Measurements from ENCODE around the gene XXYLT1. TPM values are rescaled to one million over a fixed set of nuclear protein-coding genes. Genes with fewer than 3 reads are reported as not detected.
A peak's percentile ranks its signal among the peaks of the same experiment; 100 is the strongest.

Gene XXYLT1
- total RNA-seq, 3 donors from 2014 or later = 7.2 to 13.0 (median 10.8) TPM

DNA sequence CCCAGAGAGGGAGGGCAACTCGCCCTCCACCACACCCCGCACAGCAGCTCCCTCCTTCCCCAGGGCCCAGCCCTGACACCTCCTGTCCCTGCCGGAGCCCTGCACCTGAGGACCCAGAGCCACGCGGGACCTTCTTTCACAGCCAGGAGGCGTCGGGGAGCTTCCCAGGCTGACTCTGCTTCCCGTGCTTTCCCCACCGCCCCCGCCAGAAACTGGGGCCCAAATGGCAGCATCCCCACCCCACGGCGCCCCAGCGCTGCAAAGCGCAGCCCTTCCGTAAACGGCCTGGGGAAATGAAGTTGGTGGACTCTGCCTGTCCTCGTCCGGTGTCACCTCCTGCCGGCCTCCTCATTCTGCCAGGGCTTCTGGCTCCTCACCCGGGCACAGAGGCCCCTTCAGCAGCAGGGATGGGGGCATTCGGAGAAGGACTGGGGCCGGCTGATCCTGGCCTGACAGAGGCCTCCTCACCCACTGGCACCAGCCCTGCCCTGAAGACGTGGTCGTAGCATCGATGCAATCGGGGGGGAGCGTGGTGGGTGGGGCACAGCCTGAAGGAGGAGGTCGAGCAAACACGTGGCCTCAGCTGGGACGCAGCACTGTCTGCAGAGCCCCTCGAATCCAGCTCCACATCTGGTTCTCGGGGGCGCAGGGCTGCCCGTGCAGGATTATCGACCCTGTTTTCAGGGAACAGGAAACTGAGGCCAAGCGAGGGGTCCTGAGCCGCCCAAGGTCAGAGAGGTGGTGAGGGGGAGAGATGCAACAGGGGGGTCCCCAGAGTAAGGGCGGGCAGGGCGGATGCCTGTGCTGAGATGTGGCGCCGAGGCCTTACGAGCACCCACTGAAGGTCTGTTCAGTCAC is 235.4 kb downstream of the XXYLT1 start:
- Histone ChIP-seq H3K27ac (no peak overlapping the region), H3K4me3 (peak overlapping the region in 1 of 3 donors; percentile 19), H3K27me3 (no peaks in the 10 kb centered on the region), H3K4me1 (peaks cover 0 to 5% of the 10 kb centered on the region in 2 donors), H3K9me3 (no peaks in the 10 kb centered on the region), H3K36me3 (no peaks in the 10 kb centered on the region)
- intact Hi-C loops (cut with DNase I; ENCODE audit: low total_unique reads) = no loop called here
- peak in 1 of 2 donors; percentile 49 for DNase-seq (ENCODE audit: low spot score in 2 of 2)
- TF ChIP-seq, protein P1, sequence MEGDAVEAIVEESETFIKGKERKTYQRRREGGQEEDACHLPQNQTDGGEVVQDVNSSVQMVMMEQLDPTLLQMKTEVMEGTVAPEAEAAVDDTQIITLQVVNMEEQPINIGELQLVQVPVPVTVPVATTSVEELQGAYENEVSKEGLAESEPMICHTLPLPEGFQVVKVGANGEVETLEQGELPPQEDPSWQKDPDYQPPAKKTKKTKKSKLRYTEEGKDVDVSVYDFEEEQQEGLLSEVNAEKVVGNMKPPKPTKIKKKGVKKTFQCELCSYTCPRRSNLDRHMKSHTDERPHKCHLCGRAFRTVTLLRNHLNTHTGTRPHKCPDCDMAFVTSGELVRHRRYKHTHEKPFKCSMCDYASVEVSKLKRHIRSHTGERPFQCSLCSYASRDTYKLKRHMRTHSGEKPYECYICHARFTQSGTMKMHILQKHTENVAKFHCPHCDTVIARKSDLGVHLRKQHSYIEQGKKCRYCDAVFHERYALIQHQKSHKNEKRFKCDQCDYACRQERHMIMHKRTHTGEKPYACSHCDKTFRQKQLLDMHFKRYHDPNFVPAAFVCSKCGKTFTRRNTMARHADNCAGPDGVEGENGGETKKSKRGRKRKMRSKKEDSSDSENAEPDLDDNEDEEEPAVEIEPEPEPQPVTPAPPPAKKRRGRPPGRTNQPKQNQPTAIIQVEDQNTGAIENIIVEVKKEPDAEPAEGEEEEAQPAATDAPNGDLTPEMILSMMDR (IDR thresholded peaks at IDR 0.05) = no peak
- TF ChIP-seq POLR2A (IDR thresholded peaks at IDR 0.05) = no peak
- no peak for TF ChIP-seq POLR2AphosphoS5 (IDR thresholded peaks at IDR 0.05)

DNA sequence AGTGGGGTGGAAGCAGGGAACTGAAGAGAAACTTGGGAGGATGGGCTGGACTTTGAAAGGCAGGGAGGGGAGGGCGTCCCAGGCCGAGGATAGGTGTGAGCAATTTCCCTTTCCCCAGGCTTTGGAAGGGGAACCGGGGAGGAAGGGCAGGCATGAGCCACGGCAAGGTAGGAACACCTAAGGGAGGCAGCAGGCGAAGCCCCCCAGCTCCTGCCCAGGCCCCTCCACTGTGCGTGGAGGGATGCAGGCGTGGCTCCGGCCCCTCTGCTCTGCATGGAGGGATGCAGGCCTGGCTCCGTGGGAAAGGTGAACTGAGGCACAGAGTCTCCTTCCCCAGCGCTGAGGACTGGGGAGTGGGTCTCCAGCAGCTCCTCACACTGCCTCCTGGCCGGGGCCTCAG is 236.4 kb downstream of the XXYLT1 start:
- H3K36me3 ChIP-seq = no peaks in the 10 kb centered on the region
- no peaks in the 10 kb centered on the region for H3K9me3 ChIP-seq
- intact Hi-C loops (cut with DNase I; ENCODE audit: low total_unique reads) = loop anchor here (5.0 kb wide), 1 partner anchor 243 kb away; no protein-coding TSS in a partner anchor
- H3K27me3 ChIP-seq = no peaks in the 10 kb centered on the region
- no peak overlapping the region for H3K27ac ChIP-seq
- DNase-seq (ENCODE audit: low spot score in 2 of 2) = peak in 1 of 2 donors; percentile 40
- H3K4me1 ChIP-seq = peaks cover 0 to 5% of the 10 kb centered on the region in 2 donors
- H3K4me3 ChIP-seq = no peak overlapping the region
- TF ChIP-seq, protein P1 (IDR thresholded peaks at IDR 0.05) = no peak
- no peak for TF ChIP-seq POLR2AphosphoS5 (IDR thresholded peaks at IDR 0.05)
- TF ChIP-seq POLR2A (IDR thresholded peaks at IDR 0.05) = no peak

DNA sequence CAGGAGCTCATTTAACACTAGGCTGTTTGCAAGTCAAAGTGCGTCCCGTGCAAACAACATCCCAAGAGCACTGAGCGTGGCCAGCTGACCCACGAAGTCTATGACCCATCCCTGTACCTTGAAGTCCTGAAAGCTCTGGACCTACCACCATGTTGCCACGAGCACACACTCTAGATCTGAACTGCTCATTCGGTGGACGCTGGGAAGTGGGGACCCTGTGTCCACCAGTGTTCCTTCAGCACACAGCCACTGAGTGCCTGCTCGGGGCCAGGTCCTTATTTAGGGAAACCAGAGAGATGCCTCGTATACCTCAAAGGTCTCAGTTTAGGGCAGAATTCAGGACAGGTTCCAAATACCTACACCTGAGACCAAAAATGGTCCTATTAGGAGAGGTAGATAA is 236.9 kb downstream of the XXYLT1 start:
- no peak overlapping the region for H3K27ac ChIP-seq
- DNase-seq (ENCODE audit: low spot score in 2 of 2) = peak in 1 of 2 donors; percentile 9
- intact Hi-C loops (cut with DNase I; ENCODE audit: low total_unique reads) = loop anchor here (5.0 kb wide), 1 partner anchor 243 kb away; no protein-coding TSS in a partner anchor
- TF ChIP-seq POLR2A (IDR thresholded peaks at IDR 0.05) (no peak), POLR2AphosphoS5 (IDR thresholded peaks at IDR 0.05) (no peak)
- TF ChIP-seq, protein P1 (IDR thresholded peaks at IDR 0.05) = no peak
- H3K36me3 ChIP-seq = no peaks in the 10 kb centered on the region
- no peaks in the 10 kb centered on the region for H3K27me3 ChIP-seq
- H3K4me1 ChIP-seq = peaks cover 0 to 5% of the 10 kb centered on the region in 2 donors
- H3K9me3 ChIP-seq = no peaks in the 10 kb centered on the region
- H3K4me3 ChIP-seq = no peak overlapping the region

DNA sequence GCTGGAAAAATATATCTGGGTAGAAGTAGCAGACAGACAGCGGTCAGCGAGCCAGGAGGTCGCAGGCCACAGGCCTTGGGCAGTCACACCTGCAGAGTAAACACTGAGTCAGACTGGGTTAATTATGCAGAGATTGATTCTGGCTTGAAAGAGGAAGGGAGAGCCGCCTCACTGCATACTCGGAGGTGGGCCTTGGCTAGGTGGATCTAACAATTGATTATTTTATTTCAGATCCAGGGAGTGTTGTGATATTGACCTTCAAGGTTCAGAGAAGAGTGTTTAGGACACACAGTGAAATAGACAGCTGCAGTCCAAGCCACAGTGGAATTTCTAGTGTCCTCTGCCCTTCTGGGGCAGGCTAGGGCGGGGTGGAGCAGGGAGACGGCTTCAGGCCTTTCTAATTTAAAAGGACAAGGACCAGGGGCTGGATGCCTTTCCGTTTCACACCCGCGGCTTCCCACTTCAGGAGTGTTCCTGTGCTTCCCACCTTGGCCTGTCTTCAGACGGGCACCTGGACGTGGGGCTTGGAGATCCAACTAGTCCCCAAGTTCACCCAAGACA is 237.3 kb downstream of the XXYLT1 start:
- DNase-seq (ENCODE audit: low spot score in 2 of 2) = peak in 1 of 2 donors; percentile 51
- Histone ChIP-seq H3K4me3 (no peak overlapping the region), H3K4me1 (peaks cover 0 to 5% of the 10 kb centered on the region in 2 donors), H3K27me3 (no peaks in the 10 kb centered on the region), H3K27ac (no peak overlapping the region), H3K9me3 (no peaks in the 10 kb centered on the region), H3K36me3 (no peaks in the 10 kb centered on the region)
- intact Hi-C loops (cut with DNase I; ENCODE audit: low total_unique reads) = loop anchor here (5.0 kb wide), 1 partner anchor 244 kb away; no protein-coding TSS in a partner anchor
- no peak for TF ChIP-seq POLR2AphosphoS5 (IDR thresholded peaks at IDR 0.05)
- TF ChIP-seq, protein P1 (IDR thresholded peaks at IDR 0.05) = no peak

- Histone ChIP-seq H3K4me3 (no peak overlapping the region), H3K27me3 (no peaks in the 10 kb centered on the region), H3K4me1 (peaks cover 0 to 5% of the 10 kb centered on the region in 2 donors)
Observed at GRCh38 chr3:195032955-195033354, 238.0 kb downstream of the XXYLT1 start.

More at GRCh38 chr3:195032955-195033354, 238.0 kb downstream of the XXYLT1 start:
- intact Hi-C loops (cut with DNase I; ENCODE audit: low total_unique reads) = loop anchor here (5.0 kb wide), 1 partner anchor 244 kb away; no protein-coding TSS in a partner anchor
- H3K27ac ChIP-seq = no peak overlapping the region
- H3K36me3 ChIP-seq = no peaks in the 10 kb centered on the region
- DNase-seq (ENCODE audit: low spot score in 2 of 2) = peak in 1 of 2 donors; percentile 22
- TF ChIP-seq POLR2AphosphoS5 (IDR thresholded peaks at IDR 0.05) (no peak), POLR2A (IDR thresholded peaks at IDR 0.05) (no peak)
- TF ChIP-seq, protein P1 (IDR thresholded peaks at IDR 0.05) = no peak
- H3K9me3 ChIP-seq = no peaks in the 10 kb centered on the region
